GM19239 (cell line): ENCODE data around the gene FRG2B.
"Not testable (repeated sequence)": the region's sequence is repeated elsewhere in the genome, so short reads cannot be mapped to it uniquely, and the experiment has no call there.

Experiments used
- DNase-seq: peaks from one replicate; pipeline ENCODE4 v3.0.0; 2011; ENCODE audit warnings: low spot score; ENCODE audit not compliant: insufficient read length
- FAIRE-seq: peaks from 2 replicates; lab custom pipeline; 2011; peaks lifted over from hg19 to GRCh38; lab: Jason Lieb, UNC

The FRG2B gene

DNA sequence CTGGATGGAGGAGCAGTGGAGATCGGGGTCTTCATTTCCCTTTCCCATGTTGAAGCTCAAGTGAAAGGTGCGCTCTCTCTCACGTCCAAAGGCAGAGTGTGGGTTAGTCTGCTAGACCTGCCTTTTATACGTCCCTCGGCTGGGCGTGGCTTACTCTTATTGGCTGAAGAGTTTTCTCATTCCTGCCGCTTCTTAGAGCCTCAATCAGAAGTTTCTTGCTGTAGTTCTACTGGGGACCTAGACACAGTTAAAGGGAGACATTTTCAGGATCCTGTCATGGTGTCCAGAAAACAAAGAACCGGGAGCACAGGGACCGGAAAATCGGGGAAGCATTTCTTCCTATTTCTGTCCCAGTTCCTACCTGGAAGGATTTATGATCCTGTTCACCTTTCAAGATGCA lies at the start of gene FRG2B:
Gene FRG2B (minus strand): TSS at position 101 of the 400 bp plus-strand sequence. CDS start 53 bp downstream, at position 48.
- not testable (repeated sequence) for DNase-seq, FAIRE-seq

DNA sequence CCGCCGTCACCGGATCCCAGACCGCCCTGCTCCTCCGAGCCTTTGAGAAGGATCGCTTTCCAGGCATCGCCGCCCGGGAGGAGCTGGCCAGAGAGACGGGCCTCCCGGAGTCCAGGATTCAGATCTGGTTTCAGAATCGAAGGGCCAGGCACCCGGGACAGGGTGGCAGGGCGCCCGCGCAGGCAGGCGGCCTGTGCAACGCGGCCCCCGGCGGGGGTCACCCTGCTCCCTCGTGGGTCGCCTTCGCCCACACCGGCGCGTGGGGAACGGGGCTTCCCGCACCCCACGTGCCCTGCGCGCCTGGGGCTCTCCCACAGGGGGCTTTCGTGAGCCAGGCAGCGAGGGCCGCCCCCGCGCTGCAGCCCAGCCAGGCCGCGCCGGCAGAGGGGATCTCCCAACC lies 40.9 kb upstream of the FRG2B start:
- FAIRE-seq, DNase-seq: not testable (repeated sequence)

- FAIRE-seq: not testable (repeated sequence)
Observed at GRCh38 chr10:133663544-133664160, 37.1 kb upstream of the FRG2B start.

DNA sequence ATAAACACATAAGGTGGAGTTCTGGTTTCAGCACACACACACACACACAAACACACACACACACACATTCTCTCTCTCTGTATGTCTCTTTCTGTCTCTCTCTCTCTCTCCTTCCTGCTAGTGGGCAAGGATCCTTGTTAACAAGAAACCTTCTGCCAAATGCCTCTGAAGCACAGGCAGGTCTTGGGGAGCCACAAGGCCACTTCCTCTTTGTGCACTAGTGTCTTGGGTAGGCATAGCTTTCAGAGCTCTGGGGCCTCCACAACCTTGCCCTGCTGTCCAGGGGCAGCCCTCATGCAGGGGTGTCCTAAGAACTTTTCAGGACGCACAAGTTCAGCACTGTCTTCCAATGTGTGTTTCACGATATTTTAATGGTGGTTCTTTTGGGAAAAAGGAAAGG lies 34.5 kb upstream of the FRG2B start:
- DNase-seq, FAIRE-seq: not testable (repeated sequence)

More at GRCh38 chr10:133663544-133664160, 37.1 kb upstream of the FRG2B start:
- not testable (repeated sequence) for DNase-seq

GRCh38 chr10:133660516-133660915 lies 33.9 kb upstream of the FRG2B start:
- not testable (repeated sequence) for FAIRE-seq

GRCh38 chr10:133657276-133657675 lies 30.7 kb upstream of the FRG2B start:
- not testable (repeated sequence) for DNase-seq, FAIRE-seq

More at GRCh38 chr10:133660516-133660915, 33.9 kb upstream of the FRG2B start:
- not testable (repeated sequence) for DNase-seq

- not testable (repeated sequence) for DNase-seq, FAIRE-seq
Observed at GRCh38 chr10:133648872-133649455, 22.4 kb upstream of the FRG2B start.

DNA sequence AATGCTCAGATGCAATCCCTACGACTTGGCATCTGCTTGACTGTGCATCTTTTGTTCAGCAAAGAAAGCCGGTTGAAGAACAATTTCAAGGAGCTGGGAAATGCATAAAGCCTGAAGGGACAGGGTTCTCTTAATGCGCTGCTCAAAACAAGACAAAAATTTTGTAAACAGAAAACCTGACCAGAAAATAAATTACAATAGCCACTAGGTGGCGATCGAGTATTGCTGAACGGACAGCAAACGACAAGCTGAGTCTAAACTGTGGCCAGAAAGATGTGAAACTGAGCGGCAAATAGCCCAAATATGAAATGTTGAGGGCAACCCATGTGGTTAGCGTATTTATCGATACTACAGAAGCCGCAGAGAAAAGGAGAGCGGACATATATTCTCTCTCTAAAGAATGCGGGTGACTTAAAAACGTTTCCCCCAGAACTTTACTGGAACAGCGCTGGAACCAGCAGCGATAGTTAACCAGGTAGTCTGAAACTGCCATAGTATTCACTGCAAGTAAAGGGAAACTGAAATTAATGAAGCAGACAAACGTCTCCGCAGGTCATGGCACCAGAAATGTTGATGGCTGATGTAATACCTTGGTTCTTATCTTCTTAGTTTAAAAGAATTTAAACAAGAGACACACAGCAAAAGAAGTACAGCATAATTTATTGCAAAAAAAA lies 20.6 kb upstream of the FRG2B start:
- DNase-seq, FAIRE-seq: not testable (repeated sequence)

- not testable (repeated sequence) for DNase-seq, FAIRE-seq
Observed at GRCh38 chr10:133637846-133638235, 11.2 kb upstream of the FRG2B start.

GRCh38 chr10:133637202-133637845 lies 10.7 kb upstream of the FRG2B start:
- not testable (repeated sequence) for FAIRE-seq, DNase-seq

DNA sequence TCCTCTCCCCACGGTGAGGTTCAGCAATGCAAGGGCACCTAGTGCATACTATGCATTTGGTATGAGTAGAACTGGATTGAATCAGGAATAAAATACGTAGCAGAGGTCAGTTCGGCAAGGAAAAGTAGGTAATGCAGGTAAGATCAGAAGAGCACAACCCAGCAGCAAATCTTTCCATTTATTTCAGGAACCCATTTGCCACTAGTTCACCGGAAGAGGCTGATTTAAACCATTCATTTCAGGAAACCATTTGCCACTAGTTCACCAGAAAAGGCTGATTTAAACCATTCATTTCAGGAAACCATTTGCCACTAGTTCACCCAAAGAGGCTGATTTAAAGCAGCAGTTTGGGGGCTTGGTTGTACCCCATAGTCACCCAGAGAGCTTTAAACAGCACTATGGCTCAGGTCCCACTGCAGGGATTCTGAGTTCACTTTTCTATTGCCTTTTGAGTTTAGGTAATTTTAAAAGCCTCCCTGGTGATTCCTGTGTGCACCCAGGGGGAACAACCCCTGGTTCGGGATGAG lies 4.2 kb upstream of the FRG2B start:
- FAIRE-seq, DNase-seq: not testable (repeated sequence)

- not testable (repeated sequence) for FAIRE-seq, DNase-seq
Observed at GRCh38 chr10:133622544-133622943, 4.1 kb downstream of the FRG2B start.

DNA sequence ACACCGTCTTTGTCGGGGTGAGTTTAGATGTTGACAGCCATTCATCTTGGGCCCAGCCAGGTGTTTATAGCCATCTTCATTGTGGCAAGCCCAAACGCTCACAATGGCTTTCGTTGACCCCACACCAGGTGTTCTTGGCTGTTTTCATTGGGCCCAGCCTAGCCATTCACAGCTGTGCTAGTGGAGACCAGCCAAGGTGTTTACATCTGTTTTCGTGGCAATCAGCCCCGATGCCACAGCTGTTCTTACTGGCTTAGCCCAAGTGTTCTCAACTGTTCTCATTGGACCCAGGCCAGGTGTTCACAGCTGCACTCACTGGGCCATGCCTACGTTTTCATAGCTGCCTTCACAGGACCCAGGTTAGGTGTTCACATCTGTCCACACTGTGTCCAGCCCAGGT lies 7.7 kb downstream of the FRG2B start:
- DNase-seq (no peak), FAIRE-seq (no peak)

GRCh38 chr10:133617196-133617595 lies 9.4 kb downstream of the FRG2B start:
- DNase-seq (no peak), FAIRE-seq (no peak)

DNA sequence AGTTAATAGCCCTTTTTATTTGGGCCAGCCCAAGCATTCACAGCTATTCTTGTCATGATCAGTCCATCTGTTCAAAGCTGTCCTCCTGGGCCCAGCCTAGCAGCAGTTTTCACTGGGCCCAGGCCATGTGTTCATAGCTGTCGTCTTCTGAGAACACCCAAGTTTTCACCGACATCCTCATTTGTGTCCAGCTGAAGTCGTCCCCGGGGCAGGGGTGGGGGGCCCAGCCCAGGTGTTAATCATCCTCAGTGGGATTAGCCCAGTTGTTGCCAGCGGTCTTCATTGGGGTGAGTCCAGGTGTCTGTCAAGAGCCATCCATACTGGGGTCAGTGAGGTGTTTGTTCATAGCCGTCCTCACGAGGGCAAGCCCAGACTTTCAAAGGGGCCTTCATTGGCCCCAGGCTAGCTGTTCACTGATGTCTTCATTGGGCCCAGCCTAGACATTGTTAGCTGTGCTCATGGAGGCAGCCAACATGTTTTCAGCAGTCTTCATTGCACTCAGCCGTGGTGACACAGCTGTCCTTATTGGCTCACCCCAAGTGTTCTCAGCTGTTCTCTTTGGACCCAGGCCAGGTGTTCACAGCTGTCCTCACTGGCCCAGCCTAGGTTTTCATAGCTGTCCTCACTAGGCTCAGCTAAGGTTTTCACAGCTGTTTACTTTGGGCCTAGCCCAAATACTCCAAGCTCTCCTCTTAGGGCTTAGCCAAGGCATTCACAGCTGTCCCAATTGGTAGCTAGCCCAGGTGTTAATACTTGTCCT lies 10.0 kb downstream of the FRG2B start:
- DNase-seq (no peak), FAIRE-seq (no peak)

DNA sequence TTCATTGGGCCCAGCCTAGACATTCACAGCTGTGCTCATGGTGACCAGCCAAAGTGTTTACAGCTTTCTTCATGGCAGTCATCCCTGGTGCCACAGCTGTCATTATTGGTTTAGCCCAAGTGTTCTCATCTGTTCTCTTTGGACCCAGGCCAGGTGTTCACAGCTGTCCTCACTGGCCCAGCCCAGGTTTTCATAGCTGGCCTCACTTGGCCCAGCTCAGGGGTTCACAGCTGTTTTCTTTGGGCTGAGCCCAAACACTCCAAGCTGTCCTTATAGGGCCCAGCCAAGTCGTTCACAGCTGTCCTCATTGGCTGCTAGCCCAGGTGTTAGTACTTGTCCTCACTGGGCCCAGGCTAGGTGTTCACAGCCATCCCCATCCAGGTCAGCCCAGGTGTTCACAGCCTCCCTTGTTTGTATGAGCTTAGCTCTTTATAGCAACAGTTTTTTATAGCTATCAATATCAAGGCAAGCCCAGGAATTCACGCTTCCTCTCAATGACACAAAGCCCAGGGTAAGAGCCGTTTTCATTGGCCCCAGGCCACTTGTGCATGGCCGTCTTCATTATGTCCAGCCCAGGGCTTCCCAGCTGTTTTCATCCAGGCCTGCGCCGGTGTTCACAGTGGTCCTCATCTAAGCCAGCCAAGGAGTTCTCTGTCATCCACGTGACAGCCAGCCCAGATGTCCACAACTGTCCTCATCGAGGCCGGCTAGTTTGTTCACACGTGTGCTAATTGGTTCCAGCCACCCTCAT lies 11.6 kb downstream of the FRG2B start:
- DNase-seq: no peak
- FAIRE-seq: no peak

DNA sequence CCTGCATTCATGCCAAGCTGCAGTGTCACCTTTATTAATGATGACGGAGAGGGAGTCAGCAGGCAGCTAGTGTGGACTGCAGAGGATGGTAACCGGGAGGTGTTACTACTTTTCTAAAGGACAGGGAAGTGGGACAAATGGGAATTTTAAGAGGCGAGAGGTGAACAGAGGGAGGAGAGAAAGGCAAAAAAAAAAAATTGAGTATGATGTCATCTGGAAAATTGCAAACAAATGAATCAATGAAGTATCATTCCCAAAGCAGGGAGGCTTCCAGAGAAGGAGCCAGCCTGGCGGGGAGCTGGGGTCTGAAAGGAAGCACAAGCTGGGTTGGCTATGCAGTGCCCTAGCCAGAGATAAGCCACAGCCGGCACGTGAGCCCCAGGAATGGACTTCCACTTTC lies 12.9 kb downstream of the FRG2B start:
- FAIRE-seq (no peak), DNase-seq (no peak)

DNA sequence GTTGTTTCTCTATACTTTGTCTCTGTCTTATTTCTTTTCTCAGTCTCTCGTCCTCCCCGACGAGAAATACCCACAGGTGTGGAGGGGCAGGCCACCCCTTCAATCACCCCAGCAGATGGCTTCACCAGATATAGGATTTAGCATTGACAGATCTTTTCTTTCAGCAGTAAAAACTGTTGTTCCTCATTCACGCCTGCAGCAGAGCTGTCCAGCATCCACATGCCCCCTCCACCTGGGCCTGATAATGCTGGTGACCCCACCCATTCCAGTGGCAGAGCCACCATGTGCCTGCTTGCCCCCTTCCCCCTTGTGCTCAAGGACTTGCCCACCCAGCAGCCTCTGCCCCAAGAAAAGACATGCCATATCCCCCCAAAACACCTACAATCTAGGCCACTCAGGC lies 15.5 kb downstream of the FRG2B start:
- FAIRE-seq: no peak
- no peak for DNase-seq

- DNase-seq (no peak), FAIRE-seq (no peak)
Observed at GRCh38 chr10:133608855-133609254, 17.7 kb downstream of the FRG2B start.
